Left kidney (tissue), 8 donors: ENCODE data around the gene KDM5D. TPM values are rescaled to one million over a fixed set of nuclear protein-coding genes. Genes with fewer than 3 reads are reported as not detected.

ENCODE experiments used
- DNase-seq: peaks from one replicate; pipeline ENCODE4 v3.0.0-alpha.2; 2013
- long read RNA-seq, 8 donors: transcript quantifications; one replicate each; lab custom pipeline, GENCODE V29; 2026
- polyA plus RNA-seq: library from polyadenylated mRNA; unstranded; fragments of 120-200 nt; gene quantifications from one replicate; pipeline ENCODE4 v1.2.1, GENCODE V29; 2013; ENCODE audit not compliant: insufficient read length

The KDM5D gene
- 69.3 TPM for polyA plus RNA-seq
- long read RNA-seq, donor 1 = 0 reads
- long read RNA-seq, donor 2 = 0 reads
- long read RNA-seq, donor 3 = 0 reads
- long read RNA-seq, donor 4 = 0 reads
- long read RNA-seq, donor 5, full-length matches to known transcripts = 1 of 1 reads
- long read RNA-seq, donor 5, partial matches to known transcripts = 0 of 1 reads
- long read RNA-seq, donor 5, other reads (novel, unspliced or antisense) = 0 of 1 reads
- long read RNA-seq, donor 6 = 0 reads
- long read RNA-seq, donor 7, full-length matches to known transcripts = 2 of 2 reads
- long read RNA-seq, donor 7, partial matches to known transcripts = 0 of 2 reads
- long read RNA-seq, donor 7, other reads (novel, unspliced or antisense) = 0 of 2 reads
- long read RNA-seq, donor 8 = 0 reads

GRCh38 chrY:19744381-19745378 lies at the start of gene KDM5D:
Gene KDM5D, minus strand, starts transcription at chrY:19744726. Its CDS starts 192 bp downstream, at chrY:19744534.
- no peak for DNase-seq

- no peak for DNase-seq
Measured at GRCh38 chrY:19768375-19768774, 23.8 kb upstream of the KDM5D start.

GRCh38 chrY:19743331-19743730 lies 1.2 kb downstream of the KDM5D start:
- DNase-seq = no peak

- DNase-seq = no peak
Measured at GRCh38 chrY:19742153-19742552, 2.4 kb downstream of the KDM5D start.

GRCh38 chrY:19734425-19734824 lies 10.1 kb downstream of the KDM5D start:
- no peak for DNase-seq

GRCh38 chrY:19717950-19718349 lies 26.6 kb downstream of the KDM5D start:
- no peak for DNase-seq

GRCh38 chrY:19717146-19717545 lies 27.4 kb downstream of the KDM5D start:
- DNase-seq = no peak

GRCh38 chrY:19715226-19715625 lies 29.3 kb downstream of the KDM5D start:
- DNase-seq = no peak

- no peak for DNase-seq
Measured at GRCh38 chrY:19713430-19713829, 31.1 kb downstream of the KDM5D start.

- no peak for DNase-seq
Measured at GRCh38 chrY:19706273-19706672, 38.3 kb downstream of the KDM5D start.

GRCh38 chrY:19698495-19698894 lies 46.0 kb downstream of the KDM5D start:
- no peak for DNase-seq

- no peak for DNase-seq
Measured at GRCh38 chrY:19680821-19681220, 63.7 kb downstream of the KDM5D start.
